Natural killer cell (primary cell): ENCODE data around the gene KBTBD7. TPM values are rescaled to one million over a fixed set of nuclear protein-coding genes. Genes with fewer than 3 reads are reported as not detected.

Source experiments
- ATAC-seq, 3 donors: fragments of 150-1000 bp in 2 of 3; fragments of 200-7000 bp in 1 of 3; cut with Tn5 transposase; 1 replicate in 1 of 3; 2 replicates in 2 of 3; pipeline ENCODE4 v1.10.0; 2021; ENCODE audit warnings: mild to moderate bottlenecking in 2 of 3, moderate library complexity in 2 of 3
- DNase-seq, 2 donors: peaks; one replicate each; pipeline versions ENCODE4 v3.0.0 to v3.0.0-alpha.2; 2013 to 2021; ENCODE audit warnings: mixed read lengths in 1 of 2
- H3K27ac ChIP-seq: one replicate; pipeline ENCODE4 v1.5.1; 2013; ENCODE audit warnings: mild to moderate bottlenecking, low read length
- H3K27me3 ChIP-seq: one replicate; pipeline ENCODE4 v1.6.1; 2013; ENCODE audit warnings: low read length; ENCODE audit not compliant: control insufficient read depth, insufficient read depth
- H3K36me3 ChIP-seq: one replicate; pipeline ENCODE4 v1.6.1; 2013; ENCODE audit warnings: low read length; ENCODE audit not compliant: control insufficient read depth, insufficient read depth
- H3K4me1 ChIP-seq: one replicate; pipeline ENCODE4 v1.6.1; 2013; ENCODE audit warnings: low read length; ENCODE audit not compliant: control insufficient read depth, insufficient read depth
- H3K4me3 ChIP-seq: one replicate; pipeline ENCODE4 v1.5.1; 2013; ENCODE audit warnings: low read length
- H3K9me3 ChIP-seq: one replicate; pipeline ENCODE4 v1.6.1; 2013; ENCODE audit warnings: low read length; ENCODE audit not compliant: control insufficient read depth, insufficient read depth
- H3K27ac Mint-ChIP-seq, 2 donors: one replicate each; pipeline ENCODE4 v1.8.0; 2022; ENCODE audit warnings: mild to moderate bottlenecking in 2 of 2, mixed read lengths in 2 of 2, moderate library complexity in 1 of 2
- H3K27me3 Mint-ChIP-seq, 2 donors: one replicate each; pipeline ENCODE4 v1.8.0; 2022; ENCODE audit warnings: low read depth in 2 of 2, mixed read lengths in 2 of 2
- H3K36me3 Mint-ChIP-seq: one replicate; pipeline ENCODE4 v1.8.0; 2022; ENCODE audit warnings: mixed read lengths
- H3K4me1 Mint-ChIP-seq, 2 donors: one replicate each; pipeline ENCODE4 v1.8.0; 2022; ENCODE audit warnings: mixed read lengths in 2 of 2
- H3K4me3 Mint-ChIP-seq: one replicate; pipeline ENCODE4 v1.8.0; 2022; ENCODE audit warnings: mild to moderate bottlenecking, moderate library complexity, mixed read lengths
- H3K9me3 Mint-ChIP-seq, 2 donors: one replicate each; pipeline ENCODE4 v1.8.0; 2022; ENCODE audit warnings: mixed read lengths in 2 of 2
- WGBS: methylation state at CpG from one replicate; pipeline ENCODE4 v1.1.7; 2013; ENCODE audit warnings: missing lambda C conversion rate; ENCODE audit not compliant: insufficient coverage; 5-methylcytosine and 5-hydroxymethylcytosine counted together
- intact Hi-C: fragments of 100-400 bp; cut with micrococcal nuclease; formaldehyde crosslinking; loops from one replicate; pipeline ENCODE4 v1.14.2; 2022
- total RNA-seq, 4 donors: library from RNA; stranded (reverse); fragments of 120-200 nt in 1 of 4; gene quantifications; one replicate each; pipeline versions ENCODE4 v1.2.3 to v1.2.4, GENCODE V29; 2013 to 2022
- TF ChIP-seq, protein P1 (sequence below): fragments of 200-600 bp; IDR thresholded peaks from one replicate; pipeline ENCODE4 v1.8.0; 2022; ENCODE audit warnings: antibody characterized with exemption

Gene KBTBD7
- total RNA-seq, 3 donors from 2014 or later (not counting 1 experiment from before 2014, with no cell fraction given), result 2.1 to 4.1 (median 3.8) TPM

GRCh38 chr13:41200126-41200525 is 5.8 kb upstream of the KBTBD7 start:
- ATAC-seq, result no peak
- Mint-ChIP-seq H3K9me3 (no peaks in the 10 kb centered on the region), H3K36me3 (no peaks in the 10 kb centered on the region), H3K4me3 (no peak overlapping the region), H3K27me3 (no peaks in the 10 kb centered on the region), H3K4me1 (no peaks in the 10 kb centered on the region), H3K27ac (no peak overlapping the region)
- H3K27ac ChIP-seq, result no peak overlapping the region
- no peaks in the 10 kb centered on the region for H3K27me3 ChIP-seq
- no peak for DNase-seq
- no peaks in the 10 kb centered on the region for H3K9me3 ChIP-seq
- 99% methylated on average over 4 of the region's 4 CpGs for WGBS
- TF ChIP-seq, protein P1, sequence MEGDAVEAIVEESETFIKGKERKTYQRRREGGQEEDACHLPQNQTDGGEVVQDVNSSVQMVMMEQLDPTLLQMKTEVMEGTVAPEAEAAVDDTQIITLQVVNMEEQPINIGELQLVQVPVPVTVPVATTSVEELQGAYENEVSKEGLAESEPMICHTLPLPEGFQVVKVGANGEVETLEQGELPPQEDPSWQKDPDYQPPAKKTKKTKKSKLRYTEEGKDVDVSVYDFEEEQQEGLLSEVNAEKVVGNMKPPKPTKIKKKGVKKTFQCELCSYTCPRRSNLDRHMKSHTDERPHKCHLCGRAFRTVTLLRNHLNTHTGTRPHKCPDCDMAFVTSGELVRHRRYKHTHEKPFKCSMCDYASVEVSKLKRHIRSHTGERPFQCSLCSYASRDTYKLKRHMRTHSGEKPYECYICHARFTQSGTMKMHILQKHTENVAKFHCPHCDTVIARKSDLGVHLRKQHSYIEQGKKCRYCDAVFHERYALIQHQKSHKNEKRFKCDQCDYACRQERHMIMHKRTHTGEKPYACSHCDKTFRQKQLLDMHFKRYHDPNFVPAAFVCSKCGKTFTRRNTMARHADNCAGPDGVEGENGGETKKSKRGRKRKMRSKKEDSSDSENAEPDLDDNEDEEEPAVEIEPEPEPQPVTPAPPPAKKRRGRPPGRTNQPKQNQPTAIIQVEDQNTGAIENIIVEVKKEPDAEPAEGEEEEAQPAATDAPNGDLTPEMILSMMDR, result no peak
- no peaks in the 10 kb centered on the region for H3K4me1 ChIP-seq
- intact Hi-C loops, result no loop called here
- H3K36me3 ChIP-seq, result no peaks in the 10 kb centered on the region
- no peak overlapping the region for H3K4me3 ChIP-seq

DNA sequence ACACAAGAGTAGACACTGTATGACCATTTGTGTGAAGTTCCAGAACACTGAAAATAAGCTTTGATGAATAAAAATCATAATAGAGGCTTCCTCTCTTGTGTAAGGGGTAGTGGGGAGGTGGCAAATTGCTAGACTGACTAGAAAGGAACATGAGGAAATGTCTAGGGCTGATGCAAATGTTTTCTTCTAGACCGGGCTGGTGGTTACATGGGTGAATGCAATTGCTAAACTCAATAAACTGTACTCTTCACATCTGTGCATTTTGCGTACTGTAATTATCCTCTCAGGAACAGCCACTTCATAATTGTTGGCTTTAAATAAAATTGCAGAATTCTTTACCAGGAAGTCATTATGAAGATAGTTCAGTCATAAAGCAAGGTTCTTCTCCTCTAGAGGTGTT is 5.2 kb upstream of the KBTBD7 start:
- Mint-ChIP-seq H3K4me1 (peaks cover 2 to 3% of the 10 kb centered on the region in 2 donors), H3K4me3 (no peak overlapping the region), H3K9me3 (no peaks in the 10 kb centered on the region), H3K36me3 (no peaks in the 10 kb centered on the region), H3K27me3 (no peaks in the 10 kb centered on the region), H3K27ac (no peak overlapping the region)
- intact Hi-C loops, result no loop called here
- no peak for DNase-seq
- TF ChIP-seq, protein P1, result no peak
- H3K27ac ChIP-seq, result peak overlapping the region; percentile 45
- no peaks in the 10 kb centered on the region for H3K36me3 ChIP-seq
- ATAC-seq, result no peak
- peaks cover 3% of the 10 kb centered on the region for H3K4me1 ChIP-seq
- H3K9me3 ChIP-seq, result no peaks in the 10 kb centered on the region
- WGBS, result no CpG with 5 or more reads among the region's 2 CpGs
- H3K4me3 ChIP-seq, result no peak overlapping the region
- H3K27me3 ChIP-seq, result no peaks in the 10 kb centered on the region

- no peaks in the 10 kb centered on the region for H3K27me3 ChIP-seq
- no peak overlapping the region for H3K4me3 Mint-ChIP-seq
- H3K9me3 Mint-ChIP-seq, result no peaks in the 10 kb centered on the region
- TF ChIP-seq, protein P1, result no peak
- peaks cover 7% of the 10 kb centered on the region in 2 donors for H3K4me1 Mint-ChIP-seq
- H3K36me3 Mint-ChIP-seq, result no peaks in the 10 kb centered on the region
- no peak overlapping the region for H3K4me3 ChIP-seq
- no peak overlapping the region for H3K27ac Mint-ChIP-seq
- WGBS, result 54% methylated on average over 2 of the region's 5 CpGs
- intact Hi-C loops, result no loop called here
- H3K36me3 ChIP-seq, result no peaks in the 10 kb centered on the region
- ATAC-seq, result no peak
- H3K9me3 ChIP-seq, result no peaks in the 10 kb centered on the region
- peak in 1 of 2 donors; percentile 6 for DNase-seq
- no peaks in the 10 kb centered on the region for H3K27me3 Mint-ChIP-seq
- peak overlapping the region; percentile 45 for H3K27ac ChIP-seq
- peaks cover 3% of the 10 kb centered on the region for H3K4me1 ChIP-seq
These were observed 4.7 kb upstream of the KBTBD7 start for GRCh38 chr13:41199079-41199478.

- H3K27ac Mint-ChIP-seq, result no peak overlapping the region
- Histone ChIP-seq H3K4me1 (peaks cover 12% of the 10 kb centered on the region), H3K36me3 (no peaks in the 10 kb centered on the region), H3K4me3 (no peak overlapping the region), H3K27me3 (no peaks in the 10 kb centered on the region), H3K9me3 (no peaks in the 10 kb centered on the region), H3K27ac (no peak overlapping the region)
- WGBS, result 78% methylated on average over 1 of the region's 2 CpGs
- H3K36me3 Mint-ChIP-seq, result no peaks in the 10 kb centered on the region
- DNase-seq, result peak in 1 of 2 donors; percentile 19
- TF ChIP-seq, protein P1, result no peak
- peaks cover 22 to 26% of the 10 kb centered on the region in 2 donors for H3K4me1 Mint-ChIP-seq
- H3K9me3 Mint-ChIP-seq, result no peaks in the 10 kb centered on the region
- H3K4me3 Mint-ChIP-seq, result no peak overlapping the region
- no peaks in the 10 kb centered on the region for H3K27me3 Mint-ChIP-seq
- ATAC-seq, result no peak
- intact Hi-C loops, result no loop called here
These were observed 2.3 kb upstream of the KBTBD7 start for GRCh38 chr13:41196620-41197019.
